MM.1S (cell line): ENCODE results near the gene CREBBP.

Experiments
- CTCF ChIP-seq: fragments of 300-600 bp; sonication (generic); IDR thresholded peaks from 2 replicates; pipeline ENCODE4 v1.5.1; 2016; ENCODE audit warnings: antibody characterized with exemption, low read length, mixed read lengths
- EZH2 ChIP-seq: fragments of 300-600 bp; sonication (generic); optimal IDR thresholded peaks from 2 replicates; pipeline ENCODE3; 2017; ENCODE audit warnings: low read depth, mild to moderate bottlenecking, antibody characterized with exemption, low read length, mixed read lengths
- EZH2phosphoT487 ChIP-seq: fragments of 300-600 bp; sonication (generic); IDR thresholded peaks from 2 replicates; pipeline ENCODE4 v1.6.1; 2018; ENCODE audit warnings: antibody characterized with exemption, low read length

GRCh38 chr16:3874242-3874641 is 6.3 kb downstream of the CREBBP start:
- TF ChIP-seq CTCF (no peak), EZH2 (no peak), EZH2phosphoT487 (no peak)
